Activated CD8-positive, alpha-beta memory T cell treated with anti-CD3 and anti-CD28 coated beads, Interleukin-2, amount 50 U/mL, for 1 hour (primary cell): Measurements from ENCODE around the gene SPATA2.
"Not testable (repeated sequence)": the region's sequence is repeated elsewhere in the genome, so short reads cannot be mapped to it uniquely, and the experiment has no call there.

Experiments
- DNase-seq: peaks from one replicate; pipeline ENCODE4 v3.0.0-alpha.2; 2020; ENCODE audit errors: extremely low read depth

The SPATA2 gene

GRCh38 chr20:49915380-49916145, at the start of gene SPATA2:
Gene SPATA2 (minus strand): TSS chr20:49915529. CDS start chr20:49908490, 7,039 bp downstream.
- DNase-seq, result peak; percentile 93

GRCh38 chr20:49961413-49961812, 46.1 kb upstream of the SPATA2 start:
- DNase-seq, result no peak

- not testable (repeated sequence) for DNase-seq
Measured at GRCh38 chr20:49957089-49957938, 42.0 kb upstream of the SPATA2 start.

- no peak for DNase-seq
Measured at GRCh38 chr20:49956689-49957088, 41.4 kb upstream of the SPATA2 start.

- not testable (repeated sequence) for DNase-seq
Measured at GRCh38 chr20:49955830-49956396, 40.6 kb upstream of the SPATA2 start.

- DNase-seq, result no peak
Measured at GRCh38 chr20:49955167-49955566, 39.8 kb upstream of the SPATA2 start.

GRCh38 chr20:49951151-49951550, 35.8 kb upstream of the SPATA2 start:
- DNase-seq, result no peak

- no peak for DNase-seq
Measured at GRCh38 chr20:49948809-49949507, 33.6 kb upstream of the SPATA2 start.

GRCh38 chr20:49948178-49948577, 32.8 kb upstream of the SPATA2 start:
- DNase-seq, result no peak

GRCh38 chr20:49945701-49946477, 30.6 kb upstream of the SPATA2 start:
- no peak for DNase-seq

- DNase-seq, result no peak
Measured at GRCh38 chr20:49945306-49945700, 30.0 kb upstream of the SPATA2 start.

GRCh38 chr20:49942942-49943341, 27.6 kb upstream of the SPATA2 start:
- DNase-seq, result no peak

- no peak for DNase-seq
Measured at GRCh38 chr20:49942303-49942702, 27.0 kb upstream of the SPATA2 start.

GRCh38 chr20:49941456-49941855, 26.1 kb upstream of the SPATA2 start:
- no peak for DNase-seq

GRCh38 chr20:49938173-49939163, 23.1 kb upstream of the SPATA2 start:
- no peak for DNase-seq

GRCh38 chr20:49937027-49937929, 21.9 kb upstream of the SPATA2 start:
- DNase-seq, result no peak

GRCh38 chr20:49936153-49937026, 21.1 kb upstream of the SPATA2 start, which contains the start of gene RNF114:
Gene RNF114 (plus strand): TSS chr20:49936397. CDS start chr20:49936413, 16 bp downstream.
- peak; percentile 70 for DNase-seq

- no peak for DNase-seq
Measured at GRCh38 chr20:49935746-49936152, 20.4 kb upstream of the SPATA2 start.
